Caco-2 (cell line): Measurements from ENCODE around the gene PPP1R16B. TPM values are rescaled to one million over a fixed set of nuclear protein-coding genes. Genes with fewer than 3 reads are reported as not detected.

ENCODE experiments used
- BruUV-seq: library from RNA; stranded (reverse); fragments of 400-500 nt; replicated peaks from 2 replicates; lab custom pipeline; 2021; lab: Mats Ljungman, UMichigan
- CTCF ChIA-PET: fragments of 300-600 bp; sonication (Branson Sonifier 250); formaldehyde crosslinking; loops from one replicate; lab custom pipeline; 2022; ENCODE audit warnings: antibody characterized with exemption; lab: Charles Lee
- POLR2A ChIA-PET: fragments of 300-600 bp; sonication (Branson Sonifier 250); formaldehyde crosslinking; loops from one replicate; lab custom pipeline; 2022; ENCODE audit warnings: antibody characterized with exemption; lab: Charles Lee
- DNase-seq, 2 experiments: peaks; one replicate each; pipeline versions ENCODE4 v3.0.0 to v3.0.0-alpha.2; 2020 to 2022
- H3K27me3 ChIP-seq: replicated peaks from 2 replicates; pipeline ENCODE4 v1.6.0; 2011; ENCODE audit warnings: low read length; ENCODE audit not compliant: control insufficient read depth, insufficient read depth
- H3K36me3 ChIP-seq: 2 replicates; pipeline ENCODE4 v1.5.1; 2011; ENCODE audit warnings: low read length; ENCODE audit not compliant: control insufficient read depth, insufficient read depth
- H3K4me1 ChIP-seq: fragments of 250-450 bp; sonication (Bioruptor Pico); 2 replicates; pipeline ENCODE4 v1.5.1; 2020; ENCODE audit warnings: mild to moderate bottlenecking
- H3K4me3 ChIP-seq: 2 replicates; pipeline ENCODE4 v1.5.1; 2011; ENCODE audit warnings: low read depth, mild to moderate bottlenecking, control low read depth, low read length
- H3K9me3 ChIP-seq: fragments of 250-450 bp; sonication (Bioruptor Pico); 2 replicates; pipeline ENCODE4 v1.5.1; 2020; ENCODE audit warnings: mild to moderate bottlenecking, moderate library complexity
- H3K27ac Mint-ChIP-seq: one replicate; pipeline ENCODE4 v1.8.0; 2022; ENCODE audit warnings: mixed read lengths; ENCODE audit not compliant: unreplicated experiment
- H3K27me3 Mint-ChIP-seq: one replicate; pipeline ENCODE4 v1.8.0; 2022; ENCODE audit warnings: mixed read lengths; ENCODE audit not compliant: insufficient read depth, unreplicated experiment
- H3K36me3 Mint-ChIP-seq: one replicate; pipeline ENCODE4 v1.8.0; 2022; ENCODE audit warnings: mild to moderate bottlenecking, mixed read lengths; ENCODE audit not compliant: insufficient read depth, unreplicated experiment
- H3K4me1 Mint-ChIP-seq: one replicate; pipeline ENCODE4 v1.8.0; 2022; ENCODE audit warnings: low read depth, mixed read lengths; ENCODE audit not compliant: unreplicated experiment
- H3K4me3 Mint-ChIP-seq: one replicate; pipeline ENCODE4 v1.8.0; 2022; ENCODE audit warnings: mild to moderate bottlenecking, moderate library complexity, mixed read lengths; ENCODE audit not compliant: unreplicated experiment
- H3K9me3 Mint-ChIP-seq: one replicate; pipeline ENCODE4 v1.8.0; 2022; ENCODE audit warnings: mixed read lengths; ENCODE audit not compliant: unreplicated experiment
- CTCF ChIP-seq, 2 experiments: fragments of 200-600 bp in 1 of 2; IDR thresholded peaks; 1 replicate in 1 of 2; 2 replicates in 1 of 2; pipeline versions ENCODE4 v1.5.1 to v1.8.0; 2011 to 2022; ENCODE audit warnings: antibody characterized with exemption in 1 of 2, control low read depth in 1 of 2, inconsistent platforms in 1 of 2, low read depth in 1 of 2, low read length in 1 of 2, mild to moderate bottlenecking in 1 of 2, moderate library complexity in 1 of 2; ENCODE audit not compliant: insufficient read depth in 1 of 2, severe bottlenecking in 1 of 2, unreplicated experiment in 1 of 2
- intact Hi-C: fragments of 100-400 bp; cut with micrococcal nuclease; formaldehyde crosslinking; loops from one replicate; pipeline ENCODE4 v1.10.0; 2022; ENCODE audit not compliant: unreplicated experiment
- total RNA-seq: library from RNA; stranded (reverse); gene quantifications from 2 replicates; pipeline ENCODE4 v1.2.3, GENCODE V29; 2022

The PPP1R16B gene
- total RNA-seq, 1 experiment from 2014 or later: not detected

DNA sequence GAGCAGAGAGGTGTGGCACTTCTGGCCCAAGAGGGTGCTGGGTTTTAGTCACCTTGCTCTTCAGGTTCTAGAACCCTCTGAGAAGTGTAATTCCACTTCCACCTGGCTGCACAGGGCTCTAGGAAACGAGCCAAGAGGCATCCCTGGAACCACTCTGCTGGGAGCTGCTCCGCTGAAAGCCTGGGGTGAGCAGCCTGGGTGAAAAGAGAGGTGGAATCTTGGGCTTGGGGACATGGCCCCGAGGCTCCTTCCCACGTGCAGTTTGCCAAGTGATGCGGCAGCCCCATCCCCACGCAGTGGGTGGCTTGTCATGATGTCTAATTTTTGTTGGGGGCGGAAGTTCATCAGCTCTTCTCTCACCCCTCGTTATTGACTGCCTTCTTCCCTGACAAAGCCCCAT, 32.8 kb downstream of the PPP1R16B start:
- Histone ChIP-seq H3K27me3 (peaks cover 4% of the 10 kb centered on the region), H3K4me1 (no peaks in the 10 kb centered on the region), H3K9me3 (no peaks in the 10 kb centered on the region), H3K36me3 (no peaks in the 10 kb centered on the region), H3K4me3 (no peak overlapping the region)
- Mint-ChIP-seq H3K27me3 (peaks cover 9% of the 10 kb centered on the region), H3K36me3 (no peaks in the 10 kb centered on the region), H3K9me3 (no peaks in the 10 kb centered on the region), H3K4me3 (no peak overlapping the region), H3K4me1 (no peaks in the 10 kb centered on the region), H3K27ac (no peak overlapping the region)
- intact Hi-C loops: no loop called here
- ChIA-PET POLR2A (no interaction called here), CTCF (no interaction called here)
- DNase-seq: no peak
- BruUV-seq: no TSS peak
- TF ChIP-seq CTCF (IDR thresholded peaks at IDR 0.05; ENCODE audit: insufficient read depth in 1 of 2, low read depth in 1 of 2, low read length in 1 of 2, severe bottlenecking in 1 of 2, unreplicated experiment in 1 of 2): no peak

DNA sequence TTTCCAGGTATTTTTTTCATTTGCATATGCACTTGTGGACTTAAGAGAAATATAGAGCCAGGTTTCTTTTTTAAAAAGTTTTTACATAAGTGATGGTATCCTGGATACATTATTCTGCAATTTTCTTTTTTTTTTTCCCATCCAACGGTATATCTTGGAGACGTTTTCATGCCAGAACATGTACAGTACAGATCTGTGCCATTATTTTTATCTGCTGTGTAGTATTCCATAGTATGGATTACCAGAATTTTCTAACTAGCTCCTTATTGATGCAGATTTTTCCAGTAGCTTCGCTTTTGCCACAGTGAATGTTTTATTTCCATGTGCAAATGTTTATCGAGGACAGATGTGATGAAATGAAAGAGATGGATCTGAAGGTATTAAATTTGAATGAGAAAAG, 34.1 kb downstream of the PPP1R16B start:
- POLR2A ChIA-PET: no interaction called here
- CTCF ChIA-PET: no interaction called here

DNA sequence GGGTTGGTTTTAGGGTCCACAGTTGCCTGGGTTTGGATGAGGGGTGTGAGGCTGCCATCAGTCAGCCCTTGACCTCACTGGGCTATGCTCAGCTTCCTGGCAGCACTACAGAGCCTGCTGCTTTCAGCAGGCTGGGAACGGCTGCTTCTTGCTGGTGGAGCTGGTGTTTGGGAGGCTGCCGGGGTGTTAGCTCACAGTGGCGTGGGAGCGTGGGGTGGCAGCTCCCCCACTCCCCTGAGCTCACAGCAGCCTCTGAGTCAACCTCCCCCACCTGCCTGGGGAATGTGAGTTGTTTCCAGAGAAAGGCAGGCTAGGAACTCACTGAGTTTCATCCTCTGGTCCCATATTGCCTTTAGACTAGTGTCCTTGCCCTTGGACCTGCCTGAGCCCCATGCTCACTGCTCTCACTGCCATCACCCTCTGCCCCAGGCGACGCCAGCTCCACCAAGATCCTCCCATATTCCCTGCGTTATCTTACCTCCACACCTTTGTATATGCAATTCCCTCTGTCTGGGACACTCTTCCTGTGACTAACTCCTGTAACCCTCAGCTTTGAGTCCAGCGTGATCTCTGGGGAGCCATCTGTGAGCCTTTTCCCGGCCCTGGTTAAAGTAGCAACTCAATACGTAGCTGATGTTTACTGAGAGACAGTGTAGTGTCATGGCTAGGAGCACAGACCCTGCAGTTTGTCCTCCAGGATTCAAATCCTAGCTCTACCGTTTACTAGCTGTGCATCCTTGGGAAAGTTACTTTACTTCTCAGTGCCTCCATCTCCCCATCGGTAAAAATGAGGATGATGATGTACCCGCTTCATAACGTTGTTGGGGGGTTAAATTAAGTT, 34.8 kb downstream of the PPP1R16B start:
- no peaks in the 10 kb centered on the region for H3K4me1 Mint-ChIP-seq
- H3K27ac Mint-ChIP-seq: no peak overlapping the region
- no peak for TF ChIP-seq CTCF (IDR thresholded peaks at IDR 0.05; ENCODE audit: insufficient read depth in 1 of 2, low read depth in 1 of 2, low read length in 1 of 2, severe bottlenecking in 1 of 2, unreplicated experiment in 1 of 2)
- peak in 1 of 2 experiments; percentile 27 for DNase-seq
- CTCF ChIA-PET: interaction anchor here (0.5 kb wide), 1 partner anchor 285 kb away, joined by 3 read pairs; no protein-coding TSS in a partner anchor
- POLR2A ChIA-PET: interaction anchor here (0.6 kb wide), 1 partner anchor 17 kb away, joined by 3 read pairs; no protein-coding TSS in a partner anchor
- intact Hi-C loops: no loop called here
- H3K9me3 ChIP-seq: no peaks in the 10 kb centered on the region
- H3K27me3 Mint-ChIP-seq: peaks cover 12% of the 10 kb centered on the region
- no peaks in the 10 kb centered on the region for H3K4me1 ChIP-seq
- no peaks in the 10 kb centered on the region for H3K9me3 Mint-ChIP-seq
- no peak overlapping the region for H3K4me3 ChIP-seq
- H3K4me3 Mint-ChIP-seq: no peak overlapping the region
- H3K36me3 Mint-ChIP-seq: no peaks in the 10 kb centered on the region
- no TSS peak for BruUV-seq
- H3K27me3 ChIP-seq: peaks cover 4% of the 10 kb centered on the region
- no peaks in the 10 kb centered on the region for H3K36me3 ChIP-seq

More for the DNA sequence above, 34.1 kb downstream of the PPP1R16B start:
- Mint-ChIP-seq H3K9me3 (no peaks in the 10 kb centered on the region), H3K27ac (no peak overlapping the region), H3K27me3 (peaks cover 9% of the 10 kb centered on the region), H3K4me1 (no peaks in the 10 kb centered on the region), H3K4me3 (no peak overlapping the region), H3K36me3 (no peaks in the 10 kb centered on the region)
- H3K4me1 ChIP-seq: no peaks in the 10 kb centered on the region
- TF ChIP-seq CTCF (IDR thresholded peaks at IDR 0.05; ENCODE audit: insufficient read depth in 1 of 2, low read depth in 1 of 2, low read length in 1 of 2, severe bottlenecking in 1 of 2, unreplicated experiment in 1 of 2): no peak
- H3K27me3 ChIP-seq: peaks cover 4% of the 10 kb centered on the region
- H3K4me3 ChIP-seq: no peak overlapping the region
- H3K9me3 ChIP-seq: no peaks in the 10 kb centered on the region
- H3K36me3 ChIP-seq: no peaks in the 10 kb centered on the region
- intact Hi-C loops: no loop called here
- no TSS peak for BruUV-seq
- no peak for DNase-seq
